OCI-LY7 (cell line): ENCODE results near the gene ISM1. TPM values are rescaled to one million over a fixed set of nuclear protein-coding genes. Genes with fewer than 3 reads are reported as not detected.
A peak's percentile ranks its signal among the peaks of the same experiment; 100 is the strongest.

Experiments
- BruUV-seq: library from RNA; stranded (reverse); fragments of 400-500 nt; replicated peaks from 2 replicates; lab custom pipeline; 2021; lab: Mats Ljungman, UMichigan
- CTCF ChIA-PET: fragments of 300-600 bp; sonication (Branson Sonifier 250); formaldehyde crosslinking; loops from one replicate; lab custom pipeline; 2022; ENCODE audit warnings: antibody characterized with exemption; ENCODE audit not compliant: unreplicated experiment; lab: Charles Lee
- POLR2A ChIA-PET: fragments of 300-600 bp; sonication (Branson Sonifier 250); formaldehyde crosslinking; loops from one replicate; lab custom pipeline; 2022; ENCODE audit warnings: antibody characterized with exemption; lab: Charles Lee
- DNase-seq: peaks from one replicate; pipeline ENCODE4 v3.0.0-alpha.2; 2015; ENCODE audit warnings: low spot score
- H2AFZ ChIP-seq: fragments of 200-600 bp; sonication (generic), shearing (Covaris generic); 2 replicates; pipeline ENCODE4 v1.6.1; 2014; ENCODE audit warnings: mild to moderate bottlenecking, antibody characterized with exemption, low read length, moderate library complexity
- H3K27ac ChIP-seq: fragments of 200-600 bp; sonication (generic); 2 replicates; pipeline ENCODE4 v1.5.1; 2014; ENCODE audit warnings: mixed run types, low read depth, mild to moderate bottlenecking, moderate library complexity, low read length, inconsistent platforms; ENCODE audit not compliant: poor library complexity, severe bottlenecking
- H3K36me3 ChIP-seq: fragments of 200-600 bp; sonication (generic); 2 replicates; pipeline ENCODE4 v1.6.1; 2014; ENCODE audit warnings: mild to moderate bottlenecking, antibody characterized with exemption, low read length, moderate library complexity, mixed read lengths; ENCODE audit not compliant: insufficient read depth
- H3K4me1 ChIP-seq: fragments of 200-600 bp; sonication (generic); 2 replicates; pipeline ENCODE4 v1.5.1; 2014; ENCODE audit warnings: mild to moderate bottlenecking, low read length; ENCODE audit not compliant: insufficient read depth, poor library complexity, severe bottlenecking
- H3K4me2 ChIP-seq: fragments of 200-600 bp; sonication (generic); 2 replicates; pipeline ENCODE4 v1.6.1; 2014; ENCODE audit warnings: mild to moderate bottlenecking, low read length
- H3K4me3 ChIP-seq: fragments of 200-600 bp; sonication (generic); 2 replicates; pipeline ENCODE4 v1.5.1; 2014; ENCODE audit warnings: mild to moderate bottlenecking, low read depth, low read length; ENCODE audit not compliant: poor library complexity, severe bottlenecking
- H3K79me2 ChIP-seq: fragments of 200-600 bp; sonication (generic); 2 replicates; pipeline ENCODE4 v1.6.1; 2016; ENCODE audit warnings: low read depth, mild to moderate bottlenecking, low read length, moderate library complexity, mixed read lengths; ENCODE audit not compliant: insufficient read depth
- H3K9me2 ChIP-seq: fragments of 200-600 bp; sonication (generic); 2 replicates; pipeline ENCODE4 v1.6.1; 2016; ENCODE audit warnings: mild to moderate bottlenecking, low read length, mixed read lengths; ENCODE audit not compliant: insufficient read depth
- H3K9me3 ChIP-seq: fragments of 200-600 bp; sonication (generic); 2 replicates; pipeline ENCODE4 v1.6.1; 2014; ENCODE audit warnings: mild to moderate bottlenecking, mixed run types, low read length, mixed read lengths
- H4K20me1 ChIP-seq: fragments of 200-600 bp; sonication (generic); 2 replicates; pipeline ENCODE4 v1.6.1; 2014; ENCODE audit warnings: mild to moderate bottlenecking, antibody characterized with exemption, low read length, moderate library complexity, mixed read lengths; ENCODE audit not compliant: insufficient read depth
- CTCF ChIP-seq: fragments of 200-600 bp; sonication (generic); conservative IDR thresholded peaks from 2 replicates; pipeline ENCODE4 v1.5.1; 2014; ENCODE audit warnings: mild to moderate bottlenecking, antibody characterized with exemption, low read length, moderate library complexity, mixed read lengths
- EZH2phosphoT487 ChIP-seq: fragments of 200-600 bp; sonication (generic); IDR thresholded peaks from 2 replicates; pipeline ENCODE4 v1.6.1; 2018; ENCODE audit warnings: low read depth, borderline replicate concordance, mild to moderate bottlenecking, mixed run types, antibody characterized with exemption, low read length, moderate library complexity, mixed read lengths
- intact Hi-C: fragments of 100-400 bp; cut with micrococcal nuclease; formaldehyde crosslinking; loops from one replicate; pipeline ENCODE4 v1.10.0; 2022; ENCODE audit not compliant: unreplicated experiment
- total RNA-seq, 2 experiments: library from RNA; depleted of rRNA in 1 of 2; stranded (reverse); fragments of >200 nt in 1 of 2; shearing (Covaris generic) in 1 of 2; gene quantifications; 2 replicates each; pipeline ENCODE4 v1.2.3, GENCODE V29; 2014 to 2022

ISM1 gene
- total RNA-seq, 2 experiments from 2014 or later, result not detected

GRCh38 chr20:13325033-13325432 lies 104.0 kb downstream of the ISM1 start:
- H3K9me3 ChIP-seq, result no peaks in the 10 kb centered on the region
- H2AFZ ChIP-seq, result no peak overlapping the region
- ChIA-PET CTCF (interaction anchor here (0.6 kb wide), 1 partner anchor 596 kb away, joined by 3 read pairs; no protein-coding TSS in a partner anchor), POLR2A (interaction anchor here (0.6 kb wide), 1 partner anchor 70 kb away, joined by 4 read pairs; no protein-coding TSS in a partner anchor)
- H3K4me3 ChIP-seq, result no peak overlapping the region
- no peaks in the 10 kb centered on the region for H3K4me1 ChIP-seq
- TF ChIP-seq EZH2phosphoT487, result no peak
- 0 out of 2 replicates have a peak, but pooled peaks have one; percentile 27 for TF ChIP-seq CTCF
- no peaks in the 10 kb centered on the region for H4K20me1 ChIP-seq
- no peaks in the 10 kb centered on the region for H3K79me2 ChIP-seq
- H3K9me2 ChIP-seq, result no peaks in the 10 kb centered on the region
- no peak for DNase-seq
- intact Hi-C loops, result no loop called here
- no peaks in the 10 kb centered on the region for H3K36me3 ChIP-seq
- no peak overlapping the region for H3K27ac ChIP-seq
- BruUV-seq, result no TSS peak
- no peak overlapping the region for H3K4me2 ChIP-seq

GRCh38 chr20:13325796-13326340 lies 104.8 kb downstream of the ISM1 start:
- H3K9me3 ChIP-seq, result no peaks in the 10 kb centered on the region
- ChIA-PET CTCF (no interaction called here), POLR2A (no interaction called here)
- H3K4me3 ChIP-seq, result no peak overlapping the region
- no TSS peak for BruUV-seq
- TF ChIP-seq EZH2phosphoT487, result no peak
- no peak for TF ChIP-seq CTCF
- intact Hi-C loops, result no loop called here
- DNase-seq, result no peak
- no peaks in the 10 kb centered on the region for H3K79me2 ChIP-seq
- no peaks in the 10 kb centered on the region for H3K9me2 ChIP-seq
- no peak overlapping the region for H3K4me2 ChIP-seq
- no peaks in the 10 kb centered on the region for H4K20me1 ChIP-seq
- no peaks in the 10 kb centered on the region for H3K4me1 ChIP-seq
- no peaks in the 10 kb centered on the region for H3K36me3 ChIP-seq
- H2AFZ ChIP-seq, result no peak overlapping the region
- no peak overlapping the region for H3K27ac ChIP-seq

GRCh38 chr20:13331536-13331935 lies 110.5 kb downstream of the ISM1 start:
- TF ChIP-seq CTCF (no peak), EZH2phosphoT487 (no peak)
- no TSS peak for BruUV-seq
- ChIA-PET CTCF (no interaction called here), POLR2A (interaction anchor here (0.8 kb wide), 1 partner anchor 775 kb away, joined by 4 read pairs; no protein-coding TSS in a partner anchor)
- Histone ChIP-seq H3K4me3 (no peak overlapping the region), H4K20me1 (no peaks in the 10 kb centered on the region), H3K79me2 (no peaks in the 10 kb centered on the region), H2AFZ (no peak overlapping the region), H3K9me2 (no peaks in the 10 kb centered on the region), H3K4me1 (no peaks in the 10 kb centered on the region), H3K9me3 (no peaks in the 10 kb centered on the region), H3K27ac (no peak overlapping the region), H3K36me3 (no peaks in the 10 kb centered on the region), H3K4me2 (no peak overlapping the region)
- no peak for DNase-seq
- intact Hi-C loops, result no loop called here
